GM12864 (cell line): ENCODE measurements around the gene POU3F2.

Experiments used
- DNase-seq: peaks from one replicate; pipeline ENCODE4 v3.0.0-alpha.2; 2011; ENCODE audit warnings: low read depth
- H3K4me3 ChIP-seq: 2 replicates; pipeline ENCODE4 v1.5.1; 2011; ENCODE audit warnings: mild to moderate bottlenecking, low read depth, low read length, control low read depth
- TF ChIP-seq, protein P1 (sequence below): IDR thresholded peaks from 2 replicates; pipeline ENCODE4 v1.5.1; 2011; ENCODE audit warnings: low read depth, mild to moderate bottlenecking, moderate library complexity, low read length, control low read depth, inconsistent platforms; ENCODE audit errors: missing control alignments

POU3F2 gene

DNA sequence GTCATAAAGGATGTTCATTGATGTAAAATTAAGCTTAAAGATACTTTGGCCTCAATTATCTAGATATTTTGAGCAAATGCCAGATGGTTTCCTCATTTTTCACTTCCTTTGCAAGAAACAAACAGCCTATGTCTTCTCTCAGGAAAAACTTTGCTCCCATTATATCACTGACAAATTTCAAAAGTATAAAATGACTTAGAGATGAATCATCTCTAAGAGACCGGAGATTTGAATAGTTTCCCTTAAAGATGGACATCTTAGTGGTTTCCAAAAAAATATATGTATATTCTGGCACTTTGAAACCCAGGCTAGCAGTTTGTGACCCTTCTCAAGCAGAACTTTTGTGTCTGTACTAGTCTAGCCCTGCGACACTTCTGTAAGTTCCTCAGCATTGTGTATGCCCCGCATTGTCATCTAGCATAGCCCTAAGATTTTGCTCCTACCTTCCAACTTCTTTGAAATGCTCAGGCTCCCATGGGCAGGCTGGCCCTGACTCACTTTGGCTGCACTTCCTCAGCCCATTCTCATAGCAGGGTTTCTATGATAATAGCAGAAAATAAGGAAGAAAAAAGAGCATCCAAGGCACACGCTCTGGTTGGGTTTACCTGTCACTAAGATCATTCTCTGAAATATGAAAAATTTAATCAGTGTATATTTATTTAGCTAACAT is 25.7 kb upstream of the POU3F2 start:
- TF ChIP-seq, protein P1, sequence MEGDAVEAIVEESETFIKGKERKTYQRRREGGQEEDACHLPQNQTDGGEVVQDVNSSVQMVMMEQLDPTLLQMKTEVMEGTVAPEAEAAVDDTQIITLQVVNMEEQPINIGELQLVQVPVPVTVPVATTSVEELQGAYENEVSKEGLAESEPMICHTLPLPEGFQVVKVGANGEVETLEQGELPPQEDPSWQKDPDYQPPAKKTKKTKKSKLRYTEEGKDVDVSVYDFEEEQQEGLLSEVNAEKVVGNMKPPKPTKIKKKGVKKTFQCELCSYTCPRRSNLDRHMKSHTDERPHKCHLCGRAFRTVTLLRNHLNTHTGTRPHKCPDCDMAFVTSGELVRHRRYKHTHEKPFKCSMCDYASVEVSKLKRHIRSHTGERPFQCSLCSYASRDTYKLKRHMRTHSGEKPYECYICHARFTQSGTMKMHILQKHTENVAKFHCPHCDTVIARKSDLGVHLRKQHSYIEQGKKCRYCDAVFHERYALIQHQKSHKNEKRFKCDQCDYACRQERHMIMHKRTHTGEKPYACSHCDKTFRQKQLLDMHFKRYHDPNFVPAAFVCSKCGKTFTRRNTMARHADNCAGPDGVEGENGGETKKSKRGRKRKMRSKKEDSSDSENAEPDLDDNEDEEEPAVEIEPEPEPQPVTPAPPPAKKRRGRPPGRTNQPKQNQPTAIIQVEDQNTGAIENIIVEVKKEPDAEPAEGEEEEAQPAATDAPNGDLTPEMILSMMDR = no peak
- no peak overlapping the region for H3K4me3 ChIP-seq
- DNase-seq = no peak

DNA sequence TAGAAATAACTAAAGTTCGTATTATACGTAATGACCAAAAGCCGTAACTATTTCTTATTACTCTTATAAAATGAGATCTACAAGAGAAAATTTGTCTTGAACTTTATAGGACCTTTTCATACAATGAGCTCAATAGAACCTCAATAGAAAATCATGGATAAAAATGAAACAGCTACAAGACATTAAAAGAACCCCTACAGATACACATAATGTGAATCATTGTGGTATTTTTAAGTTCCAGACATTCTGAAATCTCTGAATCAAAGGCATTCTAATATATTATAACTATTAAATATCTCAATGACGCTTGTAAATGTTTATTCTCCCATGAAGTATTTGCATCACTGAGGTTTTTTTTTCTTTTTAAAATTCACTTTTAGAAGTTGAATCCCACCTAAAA is 22.2 kb upstream of the POU3F2 start:
- no peak for DNase-seq
- TF ChIP-seq, protein P1 = no peak
- no peak overlapping the region for H3K4me3 ChIP-seq

DNA sequence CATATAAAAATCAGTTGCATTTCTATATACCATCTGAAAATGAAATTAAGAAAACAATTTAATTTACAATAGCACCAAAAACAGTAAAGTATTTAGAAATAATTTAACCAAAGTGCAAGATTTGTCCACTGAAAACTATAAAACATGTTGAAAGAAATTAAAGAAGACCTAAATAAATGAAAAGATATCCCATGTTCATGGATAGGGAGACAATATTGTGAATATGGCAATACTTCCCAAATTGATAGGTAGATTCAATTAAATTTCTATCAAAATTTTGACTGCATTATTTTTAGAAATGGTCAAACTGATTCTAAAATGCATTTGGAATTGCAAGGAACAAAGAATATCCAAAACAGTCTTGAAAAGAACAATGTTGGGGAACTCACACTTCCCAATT is 17.6 kb upstream of the POU3F2 start:
- no peak overlapping the region for H3K4me3 ChIP-seq
- TF ChIP-seq, protein P1 = no peak
- no peak for DNase-seq

DNA sequence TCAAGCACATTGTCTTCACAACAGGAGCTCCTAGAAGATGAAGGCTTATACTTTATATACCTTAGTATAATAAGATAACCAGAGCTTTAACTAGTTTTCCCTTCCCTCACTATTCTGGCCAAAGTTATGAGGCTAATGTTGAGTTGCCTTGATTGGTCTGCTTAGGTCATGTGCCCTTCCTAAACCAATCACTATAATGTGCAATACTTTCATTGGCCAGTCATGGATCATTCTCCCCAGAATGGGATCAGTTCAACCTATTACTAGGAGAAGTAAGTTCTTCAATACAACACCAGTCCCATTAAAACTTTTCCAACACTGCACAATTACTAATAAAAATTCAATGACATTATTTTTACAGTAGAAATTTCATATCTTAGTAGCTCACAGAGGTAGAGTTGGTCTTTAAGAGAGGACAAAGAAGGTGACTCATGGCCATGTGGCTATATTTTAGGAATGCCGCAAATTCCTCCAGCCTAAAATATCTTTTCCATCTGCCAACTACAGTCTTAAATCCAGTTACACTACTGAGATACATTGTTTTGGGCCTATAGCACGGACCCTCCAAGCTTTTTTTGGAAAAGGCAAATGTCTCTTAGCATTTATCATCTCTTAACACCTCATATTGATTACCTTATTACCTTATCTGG is 12.5 kb upstream of the POU3F2 start:
- TF ChIP-seq, protein P1 = no peak
- no peak for DNase-seq
- H3K4me3 ChIP-seq = no peak overlapping the region

DNA sequence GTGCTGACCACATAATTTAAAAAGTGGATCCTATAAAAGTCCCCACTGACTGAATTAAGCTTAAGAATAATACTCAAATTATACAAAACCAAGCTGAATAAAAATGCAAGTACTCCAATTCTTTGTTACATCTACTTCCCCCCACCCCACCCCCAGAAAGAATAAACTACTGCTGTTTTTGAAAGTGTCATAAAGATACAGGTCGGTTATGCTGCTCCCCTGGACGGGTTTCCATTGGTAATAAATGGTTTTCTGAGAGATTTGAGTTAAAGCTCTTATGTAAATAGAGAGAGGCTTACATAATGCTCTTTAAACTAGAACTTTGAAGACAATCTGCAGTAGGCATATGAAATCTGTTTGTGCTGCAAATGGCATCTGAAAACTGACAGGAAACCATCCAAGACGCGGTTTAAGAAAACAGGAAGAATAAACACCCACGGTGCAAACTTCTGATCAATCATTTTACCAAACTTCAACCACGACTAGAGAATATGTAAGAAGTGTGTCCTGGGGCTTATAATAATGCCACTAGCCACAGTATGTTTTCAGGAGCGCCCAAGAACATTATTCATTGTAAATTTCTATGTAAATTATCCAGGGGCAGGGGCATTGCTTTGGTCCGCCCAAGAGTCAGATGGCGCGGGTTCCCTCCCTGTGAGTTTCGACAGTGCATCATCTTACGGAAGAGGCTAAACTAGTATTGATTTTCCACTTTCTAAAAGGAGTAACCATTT is 10.8 kb upstream of the POU3F2 start:
- no peak overlapping the region for H3K4me3 ChIP-seq
- DNase-seq = no peak
- TF ChIP-seq, protein P1 = no peak

DNA sequence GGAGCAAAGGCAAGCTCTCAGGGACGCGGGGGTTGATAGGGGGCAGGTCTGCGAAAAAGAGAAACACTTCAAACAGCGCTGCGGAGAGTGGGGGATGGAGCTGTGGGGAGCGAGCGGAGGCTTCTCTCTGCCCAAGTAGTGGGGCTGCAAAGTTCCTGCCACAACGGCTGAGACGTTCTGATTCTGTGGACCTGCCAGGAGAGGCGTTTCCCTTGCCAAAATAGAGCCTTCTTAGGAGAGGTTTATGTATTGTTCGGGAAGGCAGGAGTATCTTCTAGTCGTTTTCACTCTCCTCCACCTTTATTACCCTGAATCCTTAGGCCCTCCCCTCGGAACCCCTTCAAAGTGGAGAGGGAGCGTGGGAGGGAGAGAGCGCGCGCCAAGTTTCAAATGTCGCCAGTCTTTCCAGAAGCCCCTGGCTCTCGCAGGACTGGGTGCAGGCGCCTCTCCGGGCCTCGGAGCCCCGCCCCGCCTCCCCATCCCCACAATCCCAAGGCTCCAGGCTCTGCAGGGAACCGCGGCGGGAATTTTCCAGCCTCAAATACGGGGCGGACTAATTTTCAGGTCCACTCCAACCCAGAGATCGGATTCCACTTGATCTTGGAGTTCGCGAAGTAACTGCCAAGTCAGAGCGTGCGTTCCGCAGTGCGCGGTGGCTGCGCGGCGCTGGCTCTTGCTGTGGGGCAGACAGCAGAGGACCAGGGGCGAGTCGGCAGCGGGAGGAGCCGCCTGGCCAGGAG is 10.0 kb upstream of the POU3F2 start:
- TF ChIP-seq, protein P1 = no peak
- no peak for DNase-seq
- no peak overlapping the region for H3K4me3 ChIP-seq
